IPS-15b (cell line): ENCODE measurements around the gene USP37.

Source experiments
- H3K27me3 ChIP-seq: one replicate; pipeline ENCODE4 v1.6.1; 2013; ENCODE audit warnings: low read length; ENCODE audit not compliant: control insufficient read depth, insufficient read depth
- H3K36me3 ChIP-seq: one replicate; pipeline ENCODE4 v1.6.1; 2013; ENCODE audit warnings: low read length; ENCODE audit not compliant: control insufficient read depth, insufficient read depth
- H3K4me1 ChIP-seq: one replicate; pipeline ENCODE4 v1.6.1; 2013; ENCODE audit warnings: mild to moderate bottlenecking, low read length; ENCODE audit not compliant: control insufficient read depth, insufficient read depth
- H3K4me3 ChIP-seq: one replicate; pipeline ENCODE4 v1.5.1; 2013; ENCODE audit warnings: low read depth, low read length
- H3K9ac ChIP-seq: one replicate; pipeline ENCODE4 v1.6.1; 2013; ENCODE audit warnings: low read depth, mild to moderate bottlenecking, low read length
- H3K9me3 ChIP-seq: one replicate; pipeline ENCODE4 v1.6.1; 2013; ENCODE audit warnings: mild to moderate bottlenecking, low read length; ENCODE audit not compliant: control insufficient read depth, insufficient read depth

USP37 gene

GRCh38 chr2:218436992-218437391 lies 131.2 kb downstream of the USP37 start:
- Histone ChIP-seq H3K9me3 (no peaks in the 10 kb centered on the region), H3K27me3 (no peaks in the 10 kb centered on the region), H3K9ac (no peak overlapping the region), H3K4me1 (no peaks in the 10 kb centered on the region), H3K4me3 (no peak overlapping the region), H3K36me3 (no peaks in the 10 kb centered on the region)

GRCh38 chr2:218435003-218435982 lies 132.9 kb downstream of the USP37 start:
- Histone ChIP-seq H3K36me3 (peaks cover 2% of the 10 kb centered on the region), H3K9ac (no peak overlapping the region), H3K9me3 (no peaks in the 10 kb centered on the region), H3K4me3 (no peak overlapping the region), H3K27me3 (no peaks in the 10 kb centered on the region), H3K4me1 (no peaks in the 10 kb centered on the region)

- H3K36me3 ChIP-seq = peaks cover 2% of the 10 kb centered on the region
- H3K9ac ChIP-seq = no peak overlapping the region
- no peaks in the 10 kb centered on the region for H3K4me1 ChIP-seq
- no peaks in the 10 kb centered on the region for H3K9me3 ChIP-seq
- no peaks in the 10 kb centered on the region for H3K27me3 ChIP-seq
- H3K4me3 ChIP-seq = no peak overlapping the region
Observed at GRCh38 chr2:218434456-218434855, 133.7 kb downstream of the USP37 start.

- H3K9ac ChIP-seq = no peak overlapping the region
- no peaks in the 10 kb centered on the region for H3K9me3 ChIP-seq
- H3K27me3 ChIP-seq = no peaks in the 10 kb centered on the region
- H3K4me3 ChIP-seq = no peak overlapping the region
- H3K4me1 ChIP-seq = no peaks in the 10 kb centered on the region
- H3K36me3 ChIP-seq = peaks cover 2% of the 10 kb centered on the region
Observed at GRCh38 chr2:218432676-218433365, 135.3 kb downstream of the USP37 start.

GRCh38 chr2:218431878-218432277 lies 136.3 kb downstream of the USP37 start:
- H3K9ac ChIP-seq = no peak overlapping the region
- no peaks in the 10 kb centered on the region for H3K4me1 ChIP-seq
- H3K4me3 ChIP-seq = no peak overlapping the region
- no peaks in the 10 kb centered on the region for H3K9me3 ChIP-seq
- peaks cover 2% of the 10 kb centered on the region for H3K36me3 ChIP-seq
- H3K27me3 ChIP-seq = no peaks in the 10 kb centered on the region

GRCh38 chr2:218430721-218431120 lies 137.4 kb downstream of the USP37 start:
- Histone ChIP-seq H3K36me3 (peaks cover 2% of the 10 kb centered on the region), H3K9ac (no peak overlapping the region), H3K4me3 (no peak overlapping the region), H3K4me1 (no peaks in the 10 kb centered on the region), H3K9me3 (no peaks in the 10 kb centered on the region), H3K27me3 (no peaks in the 10 kb centered on the region)

- no peak overlapping the region for H3K9ac ChIP-seq
- H3K27me3 ChIP-seq = no peaks in the 10 kb centered on the region
- H3K4me1 ChIP-seq = no peaks in the 10 kb centered on the region
- H3K36me3 ChIP-seq = peaks cover 2% of the 10 kb centered on the region
- H3K4me3 ChIP-seq = no peak overlapping the region
- no peaks in the 10 kb centered on the region for H3K9me3 ChIP-seq
Observed at GRCh38 chr2:218429911-218430692, 138.0 kb downstream of the USP37 start.

- Histone ChIP-seq H3K9ac (no peak overlapping the region), H3K4me1 (no peaks in the 10 kb centered on the region), H3K36me3 (peaks cover 2% of the 10 kb centered on the region), H3K9me3 (no peaks in the 10 kb centered on the region), H3K27me3 (no peaks in the 10 kb centered on the region), H3K4me3 (no peak overlapping the region)
Observed at GRCh38 chr2:218428846-218429558, 139.1 kb downstream of the USP37 start.

- Histone ChIP-seq H3K9ac (no peak overlapping the region), H3K4me3 (no peak overlapping the region), H3K36me3 (peaks cover 2% of the 10 kb centered on the region), H3K9me3 (no peaks in the 10 kb centered on the region), H3K27me3 (no peaks in the 10 kb centered on the region), H3K4me1 (no peaks in the 10 kb centered on the region)
Observed at GRCh38 chr2:218427741-218428140, 140.4 kb downstream of the USP37 start.

- Histone ChIP-seq H3K36me3 (no peaks in the 10 kb centered on the region), H3K4me3 (no peak overlapping the region), H3K4me1 (no peaks in the 10 kb centered on the region), H3K27me3 (no peaks in the 10 kb centered on the region), H3K9me3 (no peaks in the 10 kb centered on the region), H3K9ac (no peak overlapping the region)
Observed at GRCh38 chr2:218425531-218425930, 142.6 kb downstream of the USP37 start.

GRCh38 chr2:218423584-218423983 lies 144.6 kb downstream of the USP37 start:
- H3K27me3 ChIP-seq = no peaks in the 10 kb centered on the region
- no peaks in the 10 kb centered on the region for H3K9me3 ChIP-seq
- peaks cover 6% of the 10 kb centered on the region for H3K4me1 ChIP-seq
- H3K36me3 ChIP-seq = no peaks in the 10 kb centered on the region
- H3K4me3 ChIP-seq = no peak overlapping the region
- H3K9ac ChIP-seq = no peak overlapping the region
